Spinal cord (tissue), 10 donors: ENCODE results near the gene TYW1B. TPM values are rescaled to one million over a fixed set of nuclear protein-coding genes. Genes with fewer than 3 reads are reported as not detected.
"Not testable (repeated sequence)": the region's sequence is repeated elsewhere in the genome, so short reads cannot be mapped to it uniquely, and the experiment has no call there.

Experiments used
- DNase-seq, 6 donors: peaks; one replicate each; pipeline versions ENCODE4 v3.0.0 to v3.0.0-alpha.2; 2013 to 2015; ENCODE audit warnings: low spot score in 6 of 6, low read depth in 4 of 6
- H3K27ac ChIP-seq: one replicate; pipeline ENCODE4 v1.5.1; 2013; ENCODE audit warnings: low read depth, low read length, control low read depth
- H3K27me3 ChIP-seq: one replicate; pipeline ENCODE4 v1.6.1; 2013; ENCODE audit warnings: low read length; ENCODE audit not compliant: control insufficient read depth, insufficient read depth
- H3K36me3 ChIP-seq: one replicate; pipeline ENCODE4 v1.6.1; 2013; ENCODE audit warnings: low read length; ENCODE audit not compliant: control insufficient read depth, insufficient read depth
- H3K4me1 ChIP-seq: one replicate; pipeline ENCODE4 v1.6.1; 2013; ENCODE audit warnings: low read length; ENCODE audit not compliant: control insufficient read depth, insufficient read depth
- H3K4me3 ChIP-seq: one replicate; pipeline ENCODE4 v1.5.1; 2013; ENCODE audit warnings: low read depth, low read length, control low read depth
- H3K9me3 ChIP-seq: one replicate; pipeline ENCODE4 v1.6.1; 2013; ENCODE audit warnings: low read length; ENCODE audit not compliant: control insufficient read depth, insufficient read depth
- WGBS: methylation state at CpG from one replicate; pipeline ENCODE4 v1.1.5; 2013; ENCODE audit warnings: missing lambda C conversion rate; ENCODE audit not compliant: insufficient coverage; 5-methylcytosine and 5-hydroxymethylcytosine counted together
- polyA plus RNA-seq, 2 donors: library from polyadenylated mRNA; unstranded; fragments of 120-200 nt; gene quantifications; one replicate each; pipeline ENCODE4 v1.2.1, GENCODE V29; 2013; ENCODE audit not compliant: insufficient read length in 2 of 2
- small RNA-seq: library from RNA; depleted of rRNA; stranded (forward); fragments of <200 nt; gene quantifications from one replicate; pipeline ENCODE3, GENCODE V24; 2014; ENCODE audit warnings: low replicate concordance
- total RNA-seq, 2 donors: library from RNA; depleted of rRNA in 1 of 2; stranded (reverse); fragments of 120-200 nt in 1 of 2; fragments of >200 nt in 1 of 2; gene quantifications; one replicate each; pipeline versions ENCODE4 v1.2.3 to v1.2.4, GENCODE V29; 2013 to 2014
- donor health status: healthy.

The TYW1B gene
- total and polyA plus RNA-seq, 4 donors: 2.4 to 11.5 (median 5.3) TPM

- no peak overlapping the region for H3K4me3 ChIP-seq
- no peaks in the 10 kb centered on the region for H3K9me3 ChIP-seq
- H3K36me3 ChIP-seq: no peaks in the 10 kb centered on the region
- peak in 2 of 6 donors; percentile 35 to 48 for DNase-seq
- H3K27ac ChIP-seq: no peak overlapping the region
- WGBS: 50% methylated on average over 3 of the region's 4 CpGs
- H3K4me1 ChIP-seq: peaks cover 4% of the 10 kb centered on the region
- no peaks in the 10 kb centered on the region for H3K27me3 ChIP-seq
Measured at GRCh38 chr7:72538856-72539255, 289.1 kb downstream of the TYW1B start.

DNA sequence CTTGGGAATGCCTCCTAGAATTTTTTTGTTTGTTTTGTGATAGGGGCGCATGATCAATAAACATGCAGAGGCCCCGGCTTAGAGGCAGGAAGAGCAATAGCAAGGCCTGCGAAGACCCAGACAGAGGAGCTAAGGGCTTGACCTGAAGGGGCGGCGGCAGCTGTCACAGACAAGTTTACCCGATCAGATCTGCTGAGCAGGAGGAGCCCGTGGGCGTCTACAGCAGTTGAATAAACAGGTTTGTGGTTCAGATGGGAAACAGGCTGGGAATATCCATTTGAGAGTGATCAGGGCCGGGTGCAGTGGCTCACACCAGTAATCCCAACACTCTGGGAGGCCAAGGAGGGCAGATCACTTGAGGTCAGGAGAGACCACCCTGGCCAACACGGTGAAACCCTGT, 289.9 kb downstream of the TYW1B start:
- WGBS: 94% methylated on average over 7 of the region's 10 CpGs

DNA sequence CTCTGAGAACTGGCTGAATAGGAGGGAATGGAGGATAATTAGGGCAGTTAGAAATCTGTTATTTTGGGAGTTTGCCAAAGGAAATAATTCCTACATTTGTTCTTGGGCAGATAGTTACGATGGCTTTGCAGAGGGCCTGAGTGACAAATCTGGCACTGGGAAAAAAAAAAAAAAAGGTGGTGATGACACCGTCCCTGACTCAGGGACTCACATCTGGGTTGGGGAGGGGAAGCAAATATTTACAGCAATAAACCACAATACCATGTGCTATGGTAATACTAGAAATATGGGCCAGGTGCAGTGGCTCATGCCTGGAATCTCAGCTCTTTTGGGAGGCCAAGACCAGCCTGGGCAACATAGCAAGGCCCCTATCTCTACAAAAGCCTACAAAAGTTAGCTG, 292.0 kb downstream of the TYW1B start:
- H3K27me3 ChIP-seq, H3K36me3 ChIP-seq, H3K4me3 ChIP-seq, H3K4me1 ChIP-seq, H3K27ac ChIP-seq, H3K9me3 ChIP-seq: not testable (repeated sequence)
- peak in 2 of 6 donors; percentile 22 to 71 for DNase-seq
- WGBS: no CpG with 5 or more reads among the region's 2 CpGs

More for the DNA sequence above, 289.9 kb downstream of the TYW1B start:
- no peak for DNase-seq
- no peaks in the 10 kb centered on the region for H3K9me3 ChIP-seq
- no peak overlapping the region for H3K27ac ChIP-seq
- no peaks in the 10 kb centered on the region for H3K36me3 ChIP-seq
- H3K4me3 ChIP-seq: no peak overlapping the region
- H3K27me3 ChIP-seq: no peaks in the 10 kb centered on the region
- H3K4me1 ChIP-seq: peaks cover 4% of the 10 kb centered on the region

- not testable (repeated sequence) for H3K4me1 ChIP-seq, H3K9me3 ChIP-seq, H3K27me3 ChIP-seq, DNase-seq, H3K4me3 ChIP-seq, H3K36me3 ChIP-seq, H3K27ac ChIP-seq
- no CpG with 5 or more reads among the region's 3 CpGs for WGBS
Measured at GRCh38 chr7:72531048-72531447, 297.0 kb downstream of the TYW1B start.

Small RNA genes lying within 50 kb of the gene (small RNA-seq; reads per million reads assigned to genes)
- not detected for gene AC211469.2
- gene MIR4650-2: not detected
- gene RN7SL377P: not detected
- not detected for gene RN7SL625P

Other genes starting within 250 kb of the TYW1B start
- 10 to 100 TPM in 1 of 2 donors, 1 to 10 TPM in 1; 9.8 to 10.9 TPM for gene POM121, start 96.9 kb upstream of the TYW1B start, total RNA-seq
- 10 to 100 TPM; 49.8 to 53.7 TPM for gene POM121, start 96.9 kb upstream of the TYW1B start, polyA plus RNA-seq
- under 1 TPM in 1 of 2 donors, not detected in 1; 0.66 TPM for gene TRIM74, start 141.3 kb upstream of the TYW1B start, total RNA-seq
- gene TRIM74, start 141.3 kb upstream of the TYW1B start, polyA plus RNA-seq: 1 to 10 TPM; 1.0 to 3.2 TPM
- gene SPDYE8, start 201.6 kb upstream of the TYW1B start, total RNA-seq: under 1 TPM in 1 of 2 donors, not detected in 1; 0.06 TPM
- 1 to 10 TPM in 1 of 2 donors, under 1 TPM in 1; 0.36 to 1.6 TPM for gene SPDYE8, start 201.6 kb upstream of the TYW1B start, polyA plus RNA-seq
- gene SPDYE11, start 229.7 kb upstream of the TYW1B start, total RNA-seq: under 1 TPM; 0.06 to 0.10 TPM
- 1 to 10 TPM in 1 of 2 donors, under 1 TPM in 1; 0.36 to 1.6 TPM for gene SPDYE11, start 229.7 kb upstream of the TYW1B start, polyA plus RNA-seq